NCI-H2107 treated with DMSO at 0.1 percent for 48 hours (cell line): ENCODE data around the gene KIAA1549.

ENCODE experiments used
- DNase-seq: peaks from one replicate; lab custom pipeline; 2025; ENCODE audit not compliant: unreplicated experiment; lab: John Stamatoyannopoulos, UW

Gene KIAA1549

DNA sequence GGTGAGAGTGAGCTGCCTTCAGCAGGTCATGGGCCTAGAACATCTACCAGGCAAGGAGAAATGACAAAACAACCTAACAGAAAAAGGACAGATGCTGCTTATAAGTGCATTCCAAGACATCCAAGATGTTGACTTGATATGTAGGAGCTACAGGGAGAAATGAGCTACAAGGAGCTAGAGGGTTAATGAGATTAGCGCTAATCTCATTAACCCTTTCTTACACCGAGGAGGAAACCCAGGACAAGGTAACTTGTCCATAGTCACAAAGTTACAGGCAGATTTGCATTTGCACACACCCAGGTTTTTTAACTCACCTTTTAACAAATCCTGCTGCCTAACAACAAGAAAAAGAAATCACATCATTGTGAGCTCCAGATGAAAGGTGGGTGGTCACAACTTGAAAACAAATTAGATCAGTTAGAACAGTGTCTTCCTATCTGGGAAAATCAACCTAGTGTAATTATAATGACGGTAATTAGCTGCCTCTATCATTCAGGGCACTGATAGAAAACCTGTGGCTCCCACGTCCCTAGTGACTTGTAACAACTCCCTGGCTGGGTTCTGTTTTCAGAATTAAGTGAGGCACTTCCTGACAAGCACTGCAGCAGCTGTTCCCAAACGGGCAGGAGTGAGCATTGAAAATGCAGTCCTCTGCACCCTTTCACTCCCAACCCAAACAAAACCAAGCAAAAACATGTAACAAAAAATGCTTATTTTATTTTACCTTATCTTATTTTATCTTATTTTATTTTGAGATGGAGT is 5.7 kb downstream of the KIAA1549 start:
- DNase-seq: peak; percentile 71

DNA sequence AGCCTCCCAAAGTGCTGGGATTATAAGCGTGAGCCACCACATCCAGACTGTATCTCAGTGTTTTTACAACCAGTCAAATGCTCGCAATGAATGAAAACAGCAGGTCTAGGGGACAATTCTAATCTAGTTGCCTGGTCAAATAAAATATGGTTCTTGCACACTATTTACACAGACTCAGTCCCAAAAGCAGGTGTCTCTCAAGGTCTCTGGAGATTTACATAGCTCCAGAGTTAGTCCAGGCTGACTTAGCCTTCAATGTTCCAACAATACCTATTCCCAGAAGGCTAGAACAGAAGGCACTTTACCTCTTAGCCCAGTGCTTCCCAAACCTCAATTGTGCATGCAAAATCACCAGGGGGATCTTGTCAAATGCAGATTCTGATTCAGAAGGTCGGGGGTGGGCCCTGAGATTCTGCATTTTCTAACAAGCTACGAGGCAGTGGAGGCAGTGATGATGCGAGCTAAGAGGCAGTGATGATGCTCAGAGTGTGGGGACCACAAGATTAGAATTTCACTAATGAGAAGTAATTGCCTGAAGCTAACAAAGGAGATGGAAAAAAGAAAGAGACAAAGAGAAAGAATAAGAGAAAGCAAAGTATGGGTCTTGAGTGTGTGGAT is 6.4 kb downstream of the KIAA1549 start:
- peak; percentile 85 for DNase-seq

DNA sequence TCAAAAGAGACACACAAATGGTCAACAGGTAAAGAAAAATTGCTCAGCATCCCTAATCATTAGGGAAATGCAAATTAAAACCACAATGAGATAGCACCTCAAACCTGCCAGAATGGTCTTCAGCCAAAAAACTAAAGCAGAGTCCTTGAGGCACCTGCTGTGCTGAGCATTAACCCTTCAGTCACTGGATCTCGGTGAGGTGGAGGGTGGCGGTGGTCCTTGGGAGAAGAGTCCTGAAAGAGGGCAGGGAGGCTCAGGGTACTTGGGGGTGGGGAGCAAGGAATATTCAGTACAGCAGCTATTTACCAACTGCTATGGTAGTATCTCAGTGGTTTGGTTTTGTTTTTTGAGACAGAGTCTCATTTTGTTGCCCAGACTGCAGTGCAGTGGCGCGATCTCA is 7.1 kb downstream of the KIAA1549 start:
- DNase-seq: no peak

DNA sequence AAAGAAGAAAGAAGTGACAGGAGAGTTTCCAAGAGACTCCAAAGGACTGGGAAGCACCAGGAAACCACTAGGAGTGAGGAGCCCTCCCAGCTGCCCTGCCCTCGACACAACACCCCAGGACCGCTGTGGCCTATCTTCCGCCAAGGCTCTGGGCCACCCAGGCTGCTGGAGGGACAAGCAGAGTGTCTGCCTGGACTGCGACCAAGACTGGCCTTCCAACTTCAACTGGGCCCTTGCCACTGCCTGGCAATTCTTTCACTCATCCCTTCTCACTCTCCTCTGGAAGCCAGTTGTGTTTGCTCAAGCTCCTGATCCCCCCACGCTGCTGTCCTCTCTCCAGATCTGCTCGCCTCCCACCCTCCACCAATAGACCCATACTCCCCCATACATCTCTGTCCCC is 10.2 kb downstream of the KIAA1549 start:
- no peak for DNase-seq

DNA sequence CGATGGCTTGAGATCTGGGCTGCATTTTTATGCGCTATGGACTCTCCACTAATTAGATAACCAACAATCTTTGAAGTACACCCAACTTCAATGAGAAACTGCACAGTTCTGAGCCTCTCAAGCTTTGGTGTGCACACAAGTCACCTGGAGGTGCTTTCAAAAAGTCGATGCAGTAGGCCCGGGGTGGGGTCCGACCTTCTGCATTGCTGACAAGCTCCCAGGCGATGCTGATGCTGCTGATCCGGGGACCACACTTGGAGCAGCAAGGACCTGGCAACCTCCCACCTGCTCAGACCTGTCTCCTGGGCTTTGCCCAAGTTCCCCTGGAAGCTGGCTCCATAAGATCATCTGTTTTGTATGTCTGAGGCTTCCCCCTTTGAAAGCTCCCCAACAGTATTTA is 10.7 kb downstream of the KIAA1549 start:
- no peak for DNase-seq

GRCh38 chr7:138967159-138967558 is 14.0 kb downstream of the KIAA1549 start:
- no peak for DNase-seq

GRCh38 chr7:138964624-138965436 is 16.4 kb downstream of the KIAA1549 start:
- DNase-seq: no peak

DNA sequence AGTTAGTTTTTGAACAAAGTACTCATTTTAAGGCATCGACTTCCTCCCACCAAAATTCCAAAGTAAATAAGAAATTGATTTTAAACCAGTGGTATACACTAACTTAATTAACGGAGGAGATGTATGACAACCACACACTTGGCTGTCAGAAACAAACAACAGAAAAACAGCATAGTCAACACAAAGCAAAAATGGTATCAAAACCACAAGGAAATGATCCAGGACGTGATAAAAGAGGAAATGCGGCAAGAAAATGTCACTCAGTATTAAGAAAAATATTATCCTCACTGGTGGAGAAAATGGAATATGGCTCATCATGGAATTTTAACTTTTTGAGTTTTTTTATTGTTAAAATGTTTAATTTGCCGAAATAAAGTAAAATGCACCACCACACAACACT is 17.5 kb downstream of the KIAA1549 start:
- DNase-seq: no peak

DNA sequence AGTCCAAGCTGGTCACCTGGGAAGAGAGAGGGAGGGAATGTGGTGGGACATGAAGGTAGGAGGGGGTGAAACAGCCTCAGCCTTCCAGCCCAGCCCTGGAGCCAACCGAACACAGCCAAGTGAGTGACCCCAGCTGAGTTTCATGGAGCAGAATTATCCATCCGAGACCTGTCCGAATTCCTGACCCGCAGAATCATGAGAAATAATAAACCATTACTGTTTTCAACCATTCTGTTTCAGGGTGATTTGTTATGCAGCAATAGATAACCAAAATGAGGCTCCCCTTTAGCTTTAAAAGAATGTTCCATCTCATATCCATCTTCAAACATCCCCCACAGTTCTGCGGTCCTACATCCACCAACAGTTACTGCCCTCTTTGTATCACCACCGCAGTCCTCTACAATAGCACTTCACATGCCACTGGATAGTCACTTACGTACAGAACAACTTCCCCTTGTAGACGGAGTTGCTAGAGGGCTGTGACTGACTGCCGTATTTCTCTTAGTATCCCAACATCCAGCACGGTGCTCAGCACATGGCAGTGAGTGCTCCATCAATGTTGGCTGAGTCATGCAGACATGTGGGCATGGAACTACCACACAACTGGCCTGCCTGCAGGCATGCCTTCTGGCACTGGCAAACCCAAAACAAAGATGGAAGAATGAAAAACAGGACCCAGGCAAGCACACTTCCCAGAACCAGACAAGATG is 18.5 kb downstream of the KIAA1549 start:
- DNase-seq: no peak

DNA sequence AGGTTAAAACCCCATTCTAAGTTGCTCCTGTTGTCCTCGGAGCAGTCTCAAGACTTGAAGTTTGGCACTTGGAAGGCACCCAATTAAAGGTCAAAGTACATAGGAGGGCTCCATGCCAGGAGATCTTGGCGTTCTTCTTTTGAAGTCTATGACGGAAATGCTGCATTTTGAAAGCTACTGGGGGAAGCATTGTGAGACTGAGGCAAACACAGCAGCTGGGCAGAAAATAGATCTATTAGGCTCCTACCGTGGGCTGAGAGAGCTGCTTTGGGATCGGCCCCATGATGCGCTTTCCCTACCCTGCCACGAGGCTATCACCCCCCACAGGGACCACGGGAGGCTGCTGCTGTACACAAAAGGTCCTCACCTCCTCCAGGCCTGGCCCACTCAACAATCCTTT is 20.0 kb downstream of the KIAA1549 start:
- DNase-seq: no peak

DNA sequence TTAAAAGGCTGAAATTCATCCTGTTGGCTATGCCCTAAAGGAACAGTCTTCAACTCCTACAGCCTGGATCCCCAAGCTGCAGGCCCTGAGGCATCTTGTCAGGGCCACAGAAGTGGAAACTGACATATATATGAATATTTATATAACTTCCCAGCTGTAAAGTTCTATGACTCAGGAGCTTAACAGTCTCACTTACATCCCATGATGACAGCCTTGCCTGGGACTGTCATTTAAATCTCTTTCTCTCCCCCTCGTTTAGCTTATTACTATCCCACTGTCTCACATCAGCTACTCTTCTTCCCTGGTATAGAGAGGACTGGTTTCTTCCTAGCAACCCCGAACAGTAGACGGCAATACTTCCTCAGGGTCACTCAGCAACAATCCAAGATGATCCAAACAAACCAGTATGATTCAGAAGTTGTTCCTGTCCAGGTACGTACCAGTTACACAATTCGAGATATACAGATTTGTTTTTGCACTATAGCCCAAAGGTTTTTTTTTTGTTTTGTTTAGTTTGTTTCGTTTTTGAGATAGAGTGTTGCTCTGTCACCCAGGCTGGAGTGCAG is 22.7 kb downstream of the KIAA1549 start:
- DNase-seq: no peak

- DNase-seq: no peak
Observed at GRCh38 chr7:138957753-138958390, 23.3 kb downstream of the KIAA1549 start.

- no peak for DNase-seq
Observed at GRCh38 chr7:138957217-138957616, 24.0 kb downstream of the KIAA1549 start.

- DNase-seq: no peak
Observed at GRCh38 chr7:138954545-138955475, 26.4 kb downstream of the KIAA1549 start.

DNA sequence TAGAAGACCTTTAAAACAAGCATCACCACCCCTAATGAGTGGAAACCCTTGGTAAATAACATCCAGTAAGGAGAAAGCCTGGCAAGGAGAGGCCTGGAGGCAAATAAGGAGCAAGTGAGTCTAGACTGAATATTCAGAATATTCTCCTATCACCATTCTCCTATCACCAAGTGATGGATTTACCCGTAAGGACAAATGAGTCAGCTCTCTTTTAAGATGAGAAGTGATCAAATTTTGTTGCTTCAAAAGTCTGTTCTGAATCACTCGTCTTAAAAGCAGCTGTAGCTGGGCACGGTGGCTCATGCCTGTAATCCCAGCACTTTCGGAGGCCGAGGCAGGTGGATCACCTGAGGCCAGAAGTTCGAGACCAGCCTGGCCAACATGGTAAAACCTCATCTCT is 28.4 kb downstream of the KIAA1549 start:
- no peak for DNase-seq

GRCh38 chr7:138951953-138952352 is 29.2 kb downstream of the KIAA1549 start:
- no peak for DNase-seq

DNA sequence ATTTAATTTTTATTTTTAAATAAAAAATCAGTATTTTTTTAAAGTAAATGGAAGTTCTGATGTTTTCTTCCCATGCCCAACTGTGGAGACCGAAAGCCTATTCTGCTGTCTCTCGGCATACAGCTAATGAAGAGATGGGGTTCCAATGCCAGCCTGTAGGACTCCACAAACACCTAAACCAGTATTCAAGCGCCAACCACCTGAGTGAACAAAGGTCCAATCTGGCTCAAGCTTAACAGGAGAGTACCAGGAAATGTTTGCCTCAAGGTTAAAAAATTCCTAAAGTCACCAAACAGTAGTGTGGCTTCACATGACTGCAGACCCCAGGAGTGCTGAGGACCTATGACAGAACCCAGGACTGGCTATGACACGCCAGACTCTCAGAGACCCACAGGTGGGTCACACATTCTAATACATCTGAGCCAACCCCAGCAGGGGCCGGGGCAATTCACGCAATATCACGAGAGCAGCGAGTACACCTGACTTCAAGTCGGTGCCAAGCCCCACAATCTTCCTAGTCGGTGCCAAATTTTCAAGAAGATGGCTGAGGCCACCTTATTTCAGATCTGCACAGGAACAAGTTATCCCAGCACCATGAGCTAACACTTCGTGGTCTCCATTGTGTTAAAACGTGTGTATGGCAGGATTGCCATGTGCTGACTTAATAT is 31.6 kb downstream of the KIAA1549 start:
- no peak for DNase-seq

DNA sequence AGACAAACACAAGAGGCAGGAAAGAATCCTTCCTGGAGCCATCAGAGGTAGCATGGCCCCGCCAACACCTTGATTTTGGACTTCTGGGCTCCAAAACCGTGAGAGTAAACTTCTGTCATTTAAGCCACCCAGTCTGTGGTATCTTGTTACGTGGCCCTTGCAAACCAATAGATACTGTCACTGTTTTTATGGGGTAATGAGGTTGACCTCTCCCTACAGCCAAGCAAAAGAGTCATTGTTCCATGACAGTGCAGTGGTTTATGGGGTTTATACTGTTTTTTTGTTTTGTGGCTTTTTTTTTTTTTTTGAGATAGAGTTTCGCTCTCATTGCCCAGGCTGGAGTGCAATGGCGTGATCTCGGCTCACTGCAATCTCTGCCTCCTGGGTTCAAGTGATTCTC is 32.8 kb downstream of the KIAA1549 start:
- DNase-seq: no peak

GRCh38 chr7:138945821-138946220 is 35.4 kb downstream of the KIAA1549 start:
- DNase-seq: no peak
